GM12873 (cell line): ENCODE measurements around the gene BATF3.
A peak's percentile ranks its signal among the peaks of the same experiment; 100 is the strongest.

Experiments used
- CTCF ChIP-seq: IDR thresholded peaks from 2 replicates; pipeline ENCODE4 v1.5.1; 2012; ENCODE audit warnings: low read depth, mild to moderate bottlenecking, moderate library complexity, low read length, control low read depth; ENCODE audit not compliant: insufficient read depth; ENCODE audit errors: missing control alignments

BATF3 gene

GRCh38 chr1:212669102-212669501 is 30.5 kb downstream of the BATF3 start:
- TF ChIP-seq CTCF, result peak; percentile 47

- TF ChIP-seq CTCF, result no peak
Observed at GRCh38 chr1:212668477-212668876, 31.2 kb downstream of the BATF3 start.

- TF ChIP-seq CTCF, result no peak
Observed at GRCh38 chr1:212667223-212668139, 32.2 kb downstream of the BATF3 start.

DNA sequence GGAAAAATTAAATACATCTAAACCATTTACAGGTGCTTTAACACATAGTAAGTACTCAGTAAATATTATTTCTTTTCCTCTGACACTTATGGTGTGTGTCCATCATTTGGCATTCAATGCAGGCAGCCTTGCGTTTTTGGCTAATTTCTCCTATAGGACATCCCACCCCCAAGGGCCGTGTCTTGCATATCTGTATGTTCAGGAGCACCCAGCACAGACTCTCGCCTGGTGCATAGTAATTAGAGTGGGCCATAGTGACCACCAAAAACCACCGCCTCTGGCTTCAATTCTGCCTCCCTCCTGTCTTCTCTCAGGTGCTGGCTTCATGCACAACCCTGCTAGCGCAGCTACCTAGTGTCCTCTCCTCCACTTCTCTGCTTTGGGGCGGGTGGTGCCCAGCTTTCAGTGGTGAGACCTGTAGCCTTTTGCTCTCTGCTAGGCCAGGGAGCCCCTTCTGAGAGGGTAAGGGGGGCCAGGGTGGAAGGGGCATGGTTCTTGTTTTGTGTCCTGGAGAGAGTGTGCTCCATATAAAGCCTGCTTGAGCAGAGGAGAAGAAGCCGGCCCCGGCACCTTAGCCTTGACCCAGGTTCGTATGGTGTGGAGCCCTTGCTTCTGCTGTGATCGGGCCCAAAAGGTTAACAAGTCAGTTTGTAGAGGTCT is 33.4 kb downstream of the BATF3 start:
- no peak for TF ChIP-seq CTCF

- TF ChIP-seq CTCF, result peak; percentile 95
Observed at GRCh38 chr1:212665241-212666115, 34.2 kb downstream of the BATF3 start.

DNA sequence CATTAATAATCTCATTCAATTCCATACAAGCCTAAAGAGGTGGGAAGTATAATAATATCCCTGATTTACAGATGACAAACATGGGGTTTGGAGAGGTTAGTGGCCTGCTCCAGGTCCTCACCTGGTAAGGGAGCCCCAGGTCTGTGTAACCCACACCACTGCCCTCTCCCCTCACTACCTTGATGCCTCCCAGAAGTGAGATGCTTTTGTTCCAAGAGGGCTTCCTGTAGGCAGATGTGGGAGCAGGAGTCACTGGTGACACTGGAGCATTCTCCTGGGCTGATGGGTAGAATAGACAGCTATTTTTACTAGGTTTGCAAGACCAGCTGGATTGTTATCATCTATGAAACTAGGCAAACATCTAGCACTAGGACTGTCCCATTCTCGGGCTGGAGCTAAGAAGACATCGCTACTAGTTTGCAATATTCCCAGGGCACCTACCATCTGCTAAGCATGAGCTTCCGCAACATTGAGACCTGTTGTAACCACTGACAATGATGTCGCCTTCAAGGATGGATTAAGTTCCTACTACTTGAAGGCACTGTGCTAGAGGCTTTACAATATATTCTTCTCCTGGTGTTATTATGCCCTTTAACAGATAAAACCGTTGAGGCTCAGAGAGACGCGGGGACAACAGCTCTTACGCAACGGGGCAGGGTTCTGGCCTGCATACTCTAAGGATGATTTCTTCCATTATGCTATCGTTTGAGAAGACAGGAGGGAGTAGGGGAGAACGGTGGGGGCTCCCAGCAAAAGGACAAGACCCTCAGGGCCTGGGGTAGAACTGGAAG is 35.0 kb downstream of the BATF3 start:
- TF ChIP-seq CTCF, result no peak
